ENCODE data around the gene FLT4.

The FLT4 gene

GRCh38 chr5:180603076-180603594, 46.3 kb downstream of the FLT4 start:
- no peak for DNase-seq

DNA sequence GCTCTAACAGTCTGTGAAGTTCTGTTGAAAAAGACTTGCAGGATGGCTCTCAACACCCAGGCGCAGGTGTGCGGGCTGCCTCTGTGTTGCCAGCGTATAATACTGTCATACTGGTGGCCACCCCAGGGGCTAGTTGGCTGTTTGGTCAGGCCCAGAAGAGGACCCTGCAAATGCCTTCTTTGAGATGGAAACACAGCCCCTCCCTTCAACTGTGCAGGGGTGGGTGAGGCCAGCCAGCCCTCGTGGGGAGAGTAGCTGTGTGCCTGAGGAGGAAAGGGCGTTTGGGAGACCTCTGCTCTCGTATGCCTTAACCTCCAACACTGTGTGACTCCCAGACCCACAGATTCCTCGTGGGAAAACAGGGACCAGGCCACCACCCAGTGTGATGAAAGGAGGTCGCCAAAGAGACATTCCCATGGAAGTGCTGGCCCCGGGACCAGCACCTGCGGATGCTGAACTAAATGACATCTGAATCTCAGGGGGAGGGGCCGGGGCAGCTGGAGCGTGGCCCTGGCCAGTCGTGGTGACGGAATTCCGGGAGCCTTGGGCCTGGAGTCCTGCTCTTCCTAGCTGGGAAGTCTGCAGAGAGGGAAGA, 46.8 kb downstream of the FLT4 start:
- no peak for DNase-seq

GRCh38 chr5:180601591-180602480, 47.6 kb downstream of the FLT4 start:
- no peak for DNase-seq

GRCh38 chr5:180600554-180601041, 48.8 kb downstream of the FLT4 start:
- DNase-seq = no peak

DNA sequence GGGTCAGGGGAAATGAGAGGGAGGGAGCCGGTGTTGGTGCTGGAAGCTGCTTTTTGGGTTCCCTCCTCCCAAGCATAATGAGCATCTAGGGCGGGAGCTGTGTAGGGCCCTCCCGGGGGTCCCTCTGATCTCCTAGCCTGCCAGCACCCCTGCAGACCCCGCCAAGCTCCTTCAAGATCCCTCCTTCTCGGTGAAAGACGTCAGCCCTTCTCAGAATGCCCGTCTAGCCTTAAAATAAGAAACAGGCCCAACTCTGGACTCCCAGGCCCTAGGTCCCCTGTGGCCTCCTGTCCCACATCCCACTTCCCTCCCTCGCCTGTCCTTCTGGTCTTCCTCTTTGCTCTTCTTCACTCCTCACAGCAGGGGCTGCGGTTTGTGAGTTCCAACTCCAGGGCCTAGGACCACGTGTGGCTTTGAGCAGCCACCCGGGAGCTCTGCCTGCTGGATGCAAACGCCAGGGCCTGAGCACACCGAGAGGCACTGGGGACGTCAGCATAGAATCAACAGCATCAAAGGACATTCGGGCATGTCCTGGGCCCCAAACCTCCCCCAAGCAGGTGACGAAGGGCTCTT, 49.3 kb downstream of the FLT4 start:
- DNase-seq = no peak

DNA sequence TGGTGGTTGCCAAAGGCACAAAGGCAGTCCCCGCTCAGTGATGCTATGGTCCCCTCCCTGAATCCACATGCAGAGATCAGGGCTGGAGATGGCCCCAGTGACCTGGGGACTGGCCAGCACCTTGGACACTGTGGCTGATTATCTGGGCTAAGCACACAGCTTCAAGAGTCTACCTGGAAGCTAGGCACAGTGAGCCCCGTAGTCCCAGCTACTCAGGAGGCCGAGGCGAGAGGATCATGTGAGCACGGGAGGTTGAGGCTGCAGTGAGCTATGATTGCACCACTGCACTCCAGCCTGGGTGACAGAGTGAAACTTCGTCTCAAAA, 49.8 kb downstream of the FLT4 start:
- no peak for DNase-seq

DNA sequence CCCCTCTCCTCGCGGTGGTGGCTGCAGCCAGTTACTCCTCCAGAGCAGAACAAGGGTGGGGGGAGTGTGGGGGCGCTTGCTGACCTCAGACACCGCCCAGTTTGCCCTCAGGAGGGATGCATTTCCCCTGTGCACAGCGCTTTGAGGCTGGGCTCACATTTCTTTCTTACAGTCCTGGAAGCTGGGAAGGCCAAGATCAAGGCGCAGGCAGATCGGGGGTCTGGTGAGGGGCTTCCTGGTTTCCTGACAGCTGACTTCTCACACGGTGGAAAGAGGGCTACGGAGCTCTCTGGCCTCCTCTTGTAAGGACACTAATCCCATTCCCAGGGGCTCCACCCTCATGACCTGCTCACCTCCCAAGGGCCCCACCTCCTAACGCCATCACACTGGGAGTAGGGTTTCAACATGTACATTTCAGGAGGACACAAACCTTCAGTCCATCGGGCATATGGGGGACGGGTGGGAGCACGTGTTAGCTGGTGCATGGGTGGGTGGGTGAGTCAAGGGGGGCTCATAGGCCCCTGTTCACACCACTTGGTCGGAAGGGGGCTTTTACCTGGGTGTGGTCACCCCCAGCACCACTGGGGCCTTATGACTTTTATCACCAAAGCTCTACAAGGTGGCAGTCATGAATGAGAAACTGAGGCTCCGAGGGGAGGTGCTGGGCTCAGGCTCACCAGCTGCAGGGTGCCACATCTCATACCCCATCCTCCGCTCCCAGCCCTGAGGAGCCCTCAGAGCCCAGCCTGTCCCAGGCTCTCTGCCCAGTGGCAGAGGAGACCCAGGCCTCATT, 50.4 kb downstream of the FLT4 start:
- DNase-seq = no peak

DNA sequence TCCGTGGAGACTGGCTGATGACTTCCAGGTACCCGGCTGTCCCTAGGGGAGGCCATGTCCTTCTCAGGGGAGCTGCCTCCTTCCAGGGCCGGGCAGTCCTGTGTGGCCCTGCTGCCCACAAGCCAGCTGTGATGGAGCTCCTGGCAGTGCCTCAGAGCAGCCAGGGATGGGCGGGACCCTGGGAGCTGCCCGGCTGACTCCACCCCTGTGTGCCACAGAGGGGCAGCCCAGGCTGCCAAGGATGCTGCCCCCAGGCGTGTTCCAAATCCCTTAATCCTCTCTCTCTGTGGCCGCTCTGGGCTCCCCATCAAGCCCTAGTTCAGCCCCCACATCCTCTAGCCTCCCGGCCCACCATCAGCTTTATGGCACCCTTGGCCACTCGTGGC, 51.1 kb downstream of the FLT4 start:
- DNase-seq = no peak

GRCh38 chr5:180596668-180597231, 52.6 kb downstream of the FLT4 start:
- no peak for DNase-seq

GRCh38 chr5:180596115-180596667, 53.2 kb downstream of the FLT4 start:
- no peak for DNase-seq

GRCh38 chr5:180595381-180596114, 53.9 kb downstream of the FLT4 start:
- no peak for DNase-seq

DNA sequence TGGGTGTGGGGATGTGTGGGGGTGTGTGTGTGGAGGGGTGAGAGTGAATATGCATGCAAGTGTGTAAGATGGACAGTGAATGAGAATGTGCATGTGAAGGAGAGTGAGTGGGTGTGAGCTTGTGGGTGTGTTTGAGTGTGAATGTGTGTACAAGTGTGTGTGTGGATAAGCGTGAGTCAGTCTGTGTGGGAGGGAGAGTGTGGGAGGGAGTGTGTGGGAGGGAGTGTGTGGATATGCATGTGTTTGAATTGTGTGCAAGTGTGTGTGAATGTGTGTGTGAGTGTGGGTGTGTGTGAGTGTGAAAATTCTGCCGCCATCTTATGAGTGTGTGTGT, 54.4 kb downstream of the FLT4 start:
- no peak for DNase-seq

DNA sequence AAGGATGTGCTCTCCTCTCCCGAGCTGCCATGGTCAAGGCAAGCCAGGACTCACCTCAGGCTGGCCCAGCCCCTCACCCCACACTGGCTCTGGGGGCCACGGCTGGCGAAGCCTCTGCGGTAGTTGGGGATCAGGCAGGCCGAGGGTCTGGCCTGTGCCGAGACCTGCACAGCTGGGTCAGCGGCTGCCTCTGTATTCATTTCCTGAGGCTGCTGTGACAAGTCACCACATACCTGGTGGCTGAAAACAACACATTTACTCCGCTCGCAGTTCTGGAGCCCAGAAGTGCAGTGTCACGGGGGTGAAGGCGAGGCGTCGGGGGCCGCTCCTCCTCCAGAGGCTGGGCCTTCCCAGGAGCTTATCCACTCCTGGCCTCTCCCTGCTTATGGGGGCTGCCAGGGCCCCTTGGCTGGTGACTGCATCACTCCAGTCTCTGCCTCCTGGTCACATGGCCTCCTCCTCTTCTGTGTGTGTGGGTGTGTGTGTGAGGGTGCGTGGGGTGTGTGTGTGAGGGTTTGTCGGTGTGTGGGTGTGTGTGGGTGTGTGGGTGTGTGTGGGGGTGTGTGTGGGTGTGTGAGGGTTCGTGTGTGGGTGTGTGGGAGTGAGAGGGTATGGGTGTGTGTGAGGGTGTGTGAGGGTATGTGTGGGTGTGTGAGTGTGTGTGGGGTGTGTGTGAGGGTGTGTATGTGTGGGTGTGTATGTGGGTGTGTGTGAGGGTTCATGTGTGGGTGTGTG, 54.9 kb downstream of the FLT4 start:
- DNase-seq = no peak

GRCh38 chr5:180593446-180594206, 55.8 kb downstream of the FLT4 start:
- no peak for DNase-seq

- no peak for DNase-seq
These were observed 57.2 kb downstream of the FLT4 start for GRCh38 chr5:180592176-180592575.

GRCh38 chr5:180591311-180591887, 58.0 kb downstream of the FLT4 start, which contains the start of gene SCGB3A1:
Gene SCGB3A1 (minus strand): TSS chr5:180591499. CDS start chr5:180591462, 37 bp downstream.
- no peak for DNase-seq

DNA sequence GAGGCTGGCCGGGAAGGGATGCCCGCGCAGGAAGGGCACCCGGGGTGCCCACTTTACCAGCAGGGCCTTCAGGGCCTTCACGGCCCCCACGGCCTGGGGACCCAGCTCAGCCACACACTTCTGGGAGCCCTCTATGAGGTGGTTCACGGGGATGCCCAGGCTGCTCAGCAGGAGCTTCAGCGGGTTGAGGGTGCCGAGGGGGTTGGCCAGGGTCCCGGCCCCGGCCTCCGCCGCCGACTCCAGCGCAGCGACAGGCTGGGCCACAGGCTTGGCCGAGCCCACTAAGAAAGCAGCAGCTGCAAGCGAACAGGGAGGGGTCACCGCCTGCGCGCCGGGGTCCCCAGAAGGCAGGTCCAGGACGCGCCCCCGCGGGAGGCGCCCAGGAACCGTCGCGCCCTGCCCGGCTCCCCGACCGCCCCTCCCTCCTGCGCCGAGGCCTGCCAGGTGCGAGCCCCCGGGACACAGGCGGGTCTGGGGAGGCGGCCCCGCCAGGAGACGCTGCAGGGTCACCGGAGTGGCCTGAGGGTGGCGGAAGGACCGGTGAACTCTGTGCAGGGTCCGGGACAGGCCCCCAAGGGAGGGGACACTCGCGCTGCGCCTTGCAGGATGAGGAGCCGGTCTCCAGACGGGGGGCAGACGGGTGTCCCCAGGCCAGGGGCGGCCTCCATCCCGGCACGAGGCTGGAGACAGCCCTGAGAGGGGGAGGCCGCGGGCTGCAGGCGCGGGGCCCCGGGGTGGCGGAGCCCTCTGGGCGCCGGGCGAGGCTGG, 58.7 kb downstream of the FLT4 start:
- no peak for DNase-seq

GRCh38 chr5:180589771-180590542, 59.4 kb downstream of the FLT4 start:
- no peak for DNase-seq

Data from fibroblast of skin of right biceps (primary cell).